NCI-H446 (cell line): ENCODE measurements around the gene TMEM187.

Experiments used
- DNase-seq, 2 experiments: peaks; one replicate each; lab custom pipeline; 2025; lab: John Stamatoyannopoulos, UW

TMEM187 gene, protein sequence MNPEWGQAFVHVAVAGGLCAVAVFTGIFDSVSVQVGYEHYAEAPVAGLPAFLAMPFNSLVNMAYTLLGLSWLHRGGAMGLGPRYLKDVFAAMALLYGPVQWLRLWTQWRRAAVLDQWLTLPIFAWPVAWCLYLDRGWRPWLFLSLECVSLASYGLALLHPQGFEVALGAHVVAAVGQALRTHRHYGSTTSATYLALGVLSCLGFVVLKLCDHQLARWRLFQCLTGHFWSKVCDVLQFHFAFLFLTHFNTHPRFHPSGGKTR

DNA sequence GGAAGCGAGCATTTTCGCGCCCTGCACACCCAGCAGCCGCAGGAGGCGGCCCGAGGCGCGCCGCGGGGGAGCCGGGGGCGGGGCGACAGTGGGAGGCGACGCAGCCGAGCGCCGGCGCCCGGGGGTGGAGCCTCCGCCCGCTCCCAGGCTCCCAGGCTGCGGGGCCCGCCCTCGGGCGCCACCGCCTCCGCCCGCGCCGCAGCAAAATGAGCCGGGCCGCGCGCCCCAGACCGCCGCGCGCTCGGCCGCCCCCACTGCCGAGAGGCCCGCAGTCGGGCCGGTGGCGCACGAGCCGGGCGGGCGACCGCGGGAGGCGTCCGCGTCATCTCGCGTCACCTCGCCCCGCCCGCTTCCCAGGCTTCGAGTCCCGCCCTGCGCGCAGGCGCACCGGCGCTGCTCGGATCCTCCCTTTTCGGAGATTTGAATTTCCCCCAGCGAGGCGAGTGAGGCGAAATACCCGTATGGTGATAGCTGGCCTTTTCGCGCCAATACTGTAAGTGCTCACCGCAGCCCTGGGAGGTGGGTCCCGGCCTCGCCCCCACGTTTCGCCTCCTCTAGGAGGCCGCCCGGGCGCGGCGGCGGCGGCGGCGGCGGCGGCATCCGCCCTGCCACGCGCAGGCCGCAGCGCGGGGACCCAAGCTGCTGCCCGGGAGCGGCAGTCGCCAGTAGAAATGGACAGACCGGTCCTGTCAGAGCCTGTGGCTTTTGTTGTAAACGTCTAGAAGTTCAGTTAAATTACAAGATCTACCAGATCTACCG lies at the start of gene TMEM187:
TMEM187 (plus strand) TSS at position 387 of the 759 bp plus-strand sequence. CDS start 9,309 bp downstream, outside the sequence.
- DNase-seq, result peak; percentile 78 to 94

DNA sequence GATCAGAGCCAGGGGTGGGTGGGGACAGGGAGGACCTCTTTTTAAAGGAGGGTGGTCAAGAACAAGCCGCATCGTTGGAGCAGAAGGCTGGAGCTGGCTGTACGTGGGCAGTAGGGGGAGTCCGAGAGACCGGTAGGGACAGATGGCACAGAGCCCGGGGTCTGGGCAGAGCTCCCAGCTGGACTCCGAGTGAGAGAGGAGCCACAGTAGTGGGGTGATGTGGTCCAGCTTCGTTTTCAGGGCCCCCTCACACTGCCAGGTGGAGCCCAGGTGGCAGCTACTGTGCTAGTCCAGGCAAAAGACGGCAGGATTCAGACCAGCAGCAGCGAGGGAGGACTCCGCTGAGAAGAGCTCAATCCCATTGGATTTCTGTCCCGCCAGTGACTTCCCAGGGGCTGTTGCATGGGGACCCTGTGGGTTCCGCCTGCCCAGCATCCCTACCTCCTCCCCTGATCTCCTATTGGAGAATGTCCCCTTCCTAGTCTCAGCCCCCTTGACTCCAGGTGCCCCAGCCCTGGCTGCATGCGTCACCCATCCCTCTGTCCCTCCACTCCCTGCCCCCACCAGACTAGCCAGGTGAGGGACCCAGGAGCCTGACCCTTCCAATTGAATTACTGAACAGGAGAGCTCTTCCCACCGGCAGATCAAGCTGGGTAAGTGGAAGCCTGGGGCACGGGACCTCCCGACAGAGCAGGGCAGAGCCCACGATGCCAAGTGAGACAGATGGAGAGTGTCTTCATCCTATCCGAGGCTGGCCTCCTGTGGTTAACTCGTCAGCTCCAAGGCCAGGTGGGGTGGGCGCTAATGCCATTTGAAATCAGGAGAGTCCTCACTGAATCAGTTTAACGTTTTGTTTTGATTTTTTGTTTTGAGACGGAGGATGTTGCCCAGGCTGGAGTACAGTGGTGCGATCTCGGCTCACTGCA lies 49.4 kb upstream of the TMEM187 start:
- DNase-seq, result peak; percentile 0 to 56

DNA sequence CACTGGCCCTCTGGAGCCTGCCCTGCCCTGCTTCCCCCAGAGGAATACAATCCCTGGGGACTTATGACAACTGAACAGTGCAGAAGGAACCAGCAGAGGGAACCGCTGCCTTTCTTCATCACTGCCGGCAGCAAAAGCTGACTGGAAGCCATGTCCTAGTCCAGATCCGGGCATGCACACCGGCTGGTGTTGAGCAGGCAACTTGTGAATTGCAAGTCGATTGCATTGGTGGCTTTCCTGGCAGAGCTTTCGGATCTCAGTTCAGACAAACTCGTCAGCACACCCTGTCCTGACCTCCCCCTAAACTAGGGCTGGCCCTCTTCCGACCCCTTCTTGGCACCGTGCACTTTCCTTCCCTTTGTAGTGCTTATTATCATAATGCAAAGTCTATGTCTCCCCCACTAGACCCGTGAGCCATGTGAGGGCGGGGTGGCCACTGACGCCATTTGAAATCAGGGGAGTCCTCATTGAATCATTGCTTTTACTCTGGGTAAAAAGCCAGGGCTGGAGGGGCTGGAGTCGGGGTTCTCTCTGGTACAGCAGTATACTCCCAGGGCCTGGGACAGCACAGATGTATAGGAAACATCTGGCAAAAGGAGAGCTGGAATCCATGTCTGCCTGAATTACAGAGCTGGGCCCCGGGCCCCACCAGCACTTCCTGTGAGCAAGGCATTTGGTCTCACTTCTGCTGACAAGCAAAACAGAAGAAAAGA lies 48.2 kb upstream of the TMEM187 start:
- DNase-seq, result no peak

DNA sequence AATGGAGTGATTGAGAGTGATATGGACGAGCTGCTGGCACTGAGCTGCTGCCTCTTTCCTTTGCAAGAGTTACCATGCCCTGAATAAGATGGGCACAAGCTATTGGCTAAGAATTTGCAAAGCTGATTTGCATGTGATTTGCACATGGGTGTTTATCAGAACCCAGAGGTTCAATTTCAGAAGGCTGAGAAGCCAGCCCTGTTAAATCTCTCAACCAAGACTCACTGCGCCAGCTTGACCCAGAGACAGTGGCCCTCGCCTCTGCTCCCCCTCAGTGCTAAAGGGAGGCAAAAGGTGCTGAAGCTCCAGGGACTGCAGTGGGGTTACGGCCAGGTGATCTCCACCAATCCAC lies 47.2 kb upstream of the TMEM187 start:
- no peak for DNase-seq

DNA sequence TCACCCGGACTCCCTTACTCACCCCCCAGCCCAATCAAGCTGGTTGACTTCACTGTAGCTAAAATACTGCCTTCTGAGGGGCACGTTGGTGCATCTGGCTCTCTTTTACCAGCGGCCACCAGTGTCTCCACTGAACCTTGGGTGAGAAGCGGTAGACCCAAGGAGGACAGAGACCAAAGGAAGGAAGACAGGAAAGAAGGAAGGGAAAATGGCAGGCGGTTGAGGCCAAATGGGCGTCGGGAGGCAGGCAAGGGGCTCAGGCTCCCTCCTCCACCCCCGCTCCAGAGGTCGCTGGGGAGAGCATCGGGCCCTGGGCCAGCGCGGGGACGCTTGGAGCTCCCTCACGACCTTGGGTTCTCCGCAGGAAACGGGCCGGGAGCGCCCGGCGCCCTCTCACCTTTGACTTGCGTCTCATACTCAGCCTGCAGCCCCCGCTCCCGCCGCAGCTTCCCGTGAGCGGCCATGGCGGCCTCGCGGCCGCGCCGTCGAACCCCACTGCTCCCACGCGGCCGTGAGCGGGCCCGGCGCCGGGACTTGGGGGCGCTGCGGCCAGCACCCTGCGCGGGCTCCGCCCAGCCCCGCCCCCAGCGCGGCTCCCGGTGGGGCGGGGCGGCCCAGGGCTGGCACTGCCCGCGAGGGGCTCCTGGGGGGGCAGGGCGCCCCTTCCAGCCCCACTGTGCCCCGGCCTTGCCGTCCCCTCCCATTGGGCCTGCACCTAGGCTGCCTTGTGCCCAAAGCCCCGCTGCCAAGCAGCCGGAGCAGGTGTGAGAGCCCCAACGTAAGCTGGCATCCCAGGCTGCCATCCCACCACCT lies 46.6 kb upstream of the TMEM187 start, which contains the start of gene ARHGAP4:
ARHGAP4 (minus strand) TSS at position 526 of the 813 bp plus-strand sequence; CDS start at position 464, 62 bp downstream.
- DNase-seq, result no peak

DNA sequence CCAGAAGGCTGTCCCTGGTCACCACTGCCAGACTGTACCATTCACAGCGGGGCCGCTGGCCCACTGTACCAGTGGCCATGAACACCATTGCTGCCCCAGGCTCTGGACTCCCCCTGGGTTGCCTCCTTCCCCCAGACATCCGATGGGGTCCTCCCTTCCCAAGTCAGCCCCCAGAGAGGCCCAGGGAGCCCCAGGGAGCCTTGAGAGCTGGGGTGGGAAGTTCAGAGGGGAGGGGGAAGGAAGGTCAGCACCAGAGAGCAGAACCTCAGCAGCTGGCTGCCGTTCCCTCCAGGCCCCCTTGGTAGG lies 46.0 kb upstream of the TMEM187 start:
- no peak for DNase-seq

DNA sequence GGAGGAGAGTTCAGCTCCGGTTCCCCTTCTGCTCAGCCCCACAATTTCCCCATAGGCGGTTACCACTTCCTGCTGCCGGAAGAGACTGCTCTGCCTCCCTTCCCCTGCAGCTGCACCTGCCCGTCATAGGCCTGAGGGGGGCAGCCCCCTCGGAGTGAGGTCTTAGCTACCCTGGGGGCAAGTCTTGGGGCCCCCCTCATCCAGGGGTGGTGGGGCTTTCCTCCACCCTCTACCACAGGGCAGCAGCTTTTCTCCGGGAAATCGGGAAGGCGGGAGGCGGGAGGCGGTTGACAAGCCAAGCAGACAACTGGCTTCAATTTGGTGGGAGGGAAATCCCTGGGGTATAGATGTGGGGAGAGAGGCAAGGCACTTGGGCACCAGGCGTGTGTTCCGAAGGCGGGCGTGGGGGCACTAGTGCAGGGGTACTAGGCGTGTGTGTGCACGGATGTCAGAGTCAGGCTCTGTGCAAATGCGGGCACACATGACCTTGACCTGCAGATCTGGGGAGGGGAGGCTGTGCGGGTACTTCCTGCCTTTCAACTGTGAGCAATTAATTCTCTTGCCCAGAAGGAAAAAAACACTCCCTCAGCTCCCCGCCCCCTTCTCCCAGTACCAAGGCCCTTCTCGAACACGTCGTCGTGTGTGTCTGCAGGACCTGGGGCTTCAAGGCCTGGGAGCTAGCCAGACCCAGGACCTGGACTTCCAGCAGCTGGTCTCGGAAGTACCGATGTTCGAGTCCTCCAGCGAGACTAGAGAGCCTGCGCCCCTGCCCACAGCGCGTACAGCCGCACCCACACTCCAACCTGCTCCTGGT lies 45.5 kb upstream of the TMEM187 start:
- DNase-seq, result peak in 1 of 2 experiments; percentile 4

DNA sequence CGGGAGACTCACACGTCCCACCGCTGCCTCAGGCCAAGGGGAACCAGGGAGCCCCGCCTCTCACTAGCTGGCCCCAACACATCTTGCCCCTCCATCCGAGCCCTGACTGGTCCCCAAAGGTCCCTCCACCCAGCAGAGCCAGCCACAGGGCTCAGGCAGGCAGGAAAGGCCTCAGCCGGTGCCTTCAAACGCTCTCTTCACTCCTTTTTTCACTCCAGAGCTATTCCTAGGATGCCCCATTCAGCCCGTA lies 45.0 kb upstream of the TMEM187 start:
- no peak for DNase-seq

DNA sequence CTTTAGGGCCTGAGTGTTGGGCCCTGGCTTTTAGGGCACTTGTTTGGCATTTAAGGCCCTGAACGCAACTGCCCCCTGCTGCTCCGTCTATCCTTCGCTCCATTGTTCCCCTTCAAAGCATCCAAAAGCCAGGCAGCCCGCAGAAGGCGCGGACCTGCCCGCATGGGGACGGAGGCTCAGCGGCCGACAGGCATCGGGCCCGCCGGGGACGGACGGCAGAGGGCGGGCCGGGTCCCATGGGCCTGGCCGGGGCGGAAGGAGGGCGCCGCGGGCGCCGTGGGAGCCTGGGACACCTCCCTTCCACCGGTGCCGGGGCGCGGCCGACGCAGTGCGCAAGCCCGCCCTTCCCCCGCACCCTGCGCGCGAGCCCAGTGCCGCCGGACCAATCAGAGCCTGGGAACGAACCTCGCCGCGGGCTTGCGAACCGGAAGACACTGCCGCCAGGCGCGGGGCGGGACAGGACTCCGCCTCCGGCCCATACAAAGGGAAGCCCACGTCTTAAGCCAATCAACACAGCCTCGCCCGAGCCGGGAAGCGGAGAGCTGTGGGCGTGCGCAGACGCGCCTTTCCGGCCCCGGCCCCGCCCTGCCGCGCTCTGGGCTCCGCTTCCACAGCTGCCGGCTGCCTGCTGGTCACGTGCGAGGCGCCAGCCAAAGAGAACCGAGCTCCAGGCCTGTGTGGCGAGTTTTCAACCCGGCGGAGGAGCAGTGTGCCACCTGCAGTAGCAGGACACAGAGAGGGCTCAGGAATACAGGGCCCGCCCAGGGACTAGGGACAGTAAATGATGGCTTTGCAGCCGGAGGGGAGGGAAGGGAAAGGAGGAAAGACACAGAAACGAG lies 44.4 kb upstream of the TMEM187 start:
- peak; percentile 87 to 97 for DNase-seq

DNA sequence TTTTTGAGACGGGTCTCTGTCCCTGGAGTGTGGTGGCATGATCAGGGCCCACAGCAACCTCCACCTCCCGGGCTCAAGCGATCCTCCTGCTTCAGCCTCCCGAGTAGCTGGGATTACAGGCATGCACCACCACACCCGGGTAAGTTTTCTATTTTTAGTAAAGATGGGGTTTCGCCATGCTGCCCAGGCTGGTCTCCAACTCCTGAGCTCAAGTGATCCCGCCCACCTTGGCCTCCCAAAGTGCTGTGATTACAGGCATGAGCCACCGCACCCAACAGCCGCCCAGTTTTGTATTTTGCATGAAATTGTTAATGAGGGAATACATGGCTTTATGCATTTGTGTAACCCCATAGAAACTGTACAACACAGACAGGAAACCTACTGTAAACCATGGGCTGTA lies 43.7 kb upstream of the TMEM187 start:
- no peak for DNase-seq

DNA sequence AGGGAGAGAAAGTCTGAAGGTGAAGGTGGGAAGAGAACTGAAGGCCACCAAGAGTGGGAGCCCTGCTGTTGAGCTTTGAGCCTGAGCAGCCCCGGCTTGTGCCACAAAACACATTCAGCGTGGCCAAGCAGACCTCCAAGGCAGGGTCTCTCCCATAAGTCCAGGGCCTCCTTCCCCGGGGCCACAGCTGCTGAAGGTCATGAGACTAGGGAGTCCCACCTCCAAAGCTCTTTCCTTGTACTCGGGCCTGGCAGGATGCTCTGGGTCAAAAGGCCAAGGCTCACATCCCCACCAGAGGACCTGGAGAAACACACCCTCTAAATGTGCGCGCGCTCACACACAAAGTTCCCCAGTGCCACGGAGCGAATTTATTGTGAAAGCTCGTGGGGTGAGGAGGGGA lies 43.0 kb upstream of the TMEM187 start:
- no peak for DNase-seq

DNA sequence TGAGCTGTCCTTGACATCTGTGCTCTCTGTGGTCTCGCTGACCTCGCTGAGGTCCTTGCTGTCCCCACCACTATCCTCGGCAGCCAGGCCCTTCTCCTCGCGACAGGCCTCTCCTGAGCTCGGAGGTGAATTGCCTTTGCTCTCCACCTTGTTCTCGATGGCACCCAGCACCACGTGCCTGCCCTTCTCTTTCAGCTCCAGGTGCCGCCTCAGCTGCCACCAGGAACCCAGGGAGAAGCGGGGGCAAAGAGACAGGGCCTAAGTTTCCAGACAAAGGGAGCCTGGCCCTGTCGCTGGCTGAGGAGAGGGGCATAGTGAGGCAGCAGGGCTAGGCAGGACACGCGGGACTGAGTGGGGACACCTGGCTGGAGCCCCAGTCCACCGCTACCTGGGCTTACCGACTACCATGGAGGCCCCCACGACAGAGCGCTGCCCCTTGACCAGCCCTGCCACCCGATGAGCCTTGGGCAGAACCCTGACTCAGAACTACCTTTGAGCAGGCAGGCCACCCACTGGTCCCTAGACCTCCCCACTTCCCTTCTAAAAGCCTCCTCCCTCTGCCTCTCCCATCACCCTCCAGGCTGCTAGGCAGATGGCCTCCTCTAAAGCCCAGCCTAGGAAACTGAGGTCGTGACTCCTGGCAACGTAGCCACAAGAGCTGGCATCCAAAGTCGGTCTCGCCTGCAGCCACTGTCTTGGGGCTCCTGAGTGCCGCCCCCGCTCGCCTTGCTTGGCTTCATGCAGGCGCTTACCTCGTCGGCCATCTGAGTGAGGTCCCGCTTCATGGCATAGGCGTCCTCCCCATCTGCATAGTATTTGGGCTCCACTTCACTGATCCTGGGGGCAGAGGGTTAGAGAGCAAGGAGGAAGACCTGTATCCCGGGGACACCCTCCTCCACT lies 42.3 kb upstream of the TMEM187 start:
- no peak for DNase-seq

DNA sequence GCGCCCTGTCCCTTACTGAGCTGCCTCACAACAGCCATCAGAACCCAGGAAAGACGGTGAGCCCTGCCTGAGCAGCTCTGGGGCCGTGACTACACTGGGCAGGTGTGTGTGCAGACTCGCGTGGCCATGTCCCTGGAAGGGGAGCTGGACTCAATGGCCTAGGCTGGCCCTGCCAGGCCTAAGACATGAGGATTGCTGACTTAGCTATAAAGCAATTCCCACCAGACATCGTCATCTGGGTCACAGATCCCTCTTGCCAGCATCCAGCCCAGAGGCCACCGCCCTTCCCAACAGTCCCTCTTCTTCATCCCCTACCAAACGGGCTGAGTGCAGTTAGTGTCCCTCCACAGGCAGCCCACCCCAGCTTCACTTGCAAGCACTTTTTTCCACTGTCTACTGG lies 41.4 kb upstream of the TMEM187 start:
- no peak for DNase-seq

DNA sequence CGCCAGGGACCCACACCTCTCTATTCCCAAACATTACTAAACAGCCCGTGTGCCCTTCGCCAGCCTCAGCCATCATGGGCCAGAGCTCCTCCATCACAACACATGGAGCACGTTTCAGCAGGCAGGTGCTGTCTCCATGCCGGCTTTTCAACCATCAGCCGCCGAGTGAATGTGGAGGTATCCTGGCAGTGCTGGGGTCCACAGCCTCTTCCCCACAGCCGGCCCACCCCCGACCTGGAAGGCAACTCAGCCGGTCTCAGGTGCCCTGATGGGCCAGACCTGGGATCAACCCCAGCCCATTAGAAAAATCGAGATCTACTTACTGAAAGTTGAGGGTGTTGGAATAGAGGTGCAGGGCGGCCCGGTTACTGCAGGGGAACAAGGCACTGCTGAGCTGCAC lies 40.8 kb upstream of the TMEM187 start:
- DNase-seq, result no peak

DNA sequence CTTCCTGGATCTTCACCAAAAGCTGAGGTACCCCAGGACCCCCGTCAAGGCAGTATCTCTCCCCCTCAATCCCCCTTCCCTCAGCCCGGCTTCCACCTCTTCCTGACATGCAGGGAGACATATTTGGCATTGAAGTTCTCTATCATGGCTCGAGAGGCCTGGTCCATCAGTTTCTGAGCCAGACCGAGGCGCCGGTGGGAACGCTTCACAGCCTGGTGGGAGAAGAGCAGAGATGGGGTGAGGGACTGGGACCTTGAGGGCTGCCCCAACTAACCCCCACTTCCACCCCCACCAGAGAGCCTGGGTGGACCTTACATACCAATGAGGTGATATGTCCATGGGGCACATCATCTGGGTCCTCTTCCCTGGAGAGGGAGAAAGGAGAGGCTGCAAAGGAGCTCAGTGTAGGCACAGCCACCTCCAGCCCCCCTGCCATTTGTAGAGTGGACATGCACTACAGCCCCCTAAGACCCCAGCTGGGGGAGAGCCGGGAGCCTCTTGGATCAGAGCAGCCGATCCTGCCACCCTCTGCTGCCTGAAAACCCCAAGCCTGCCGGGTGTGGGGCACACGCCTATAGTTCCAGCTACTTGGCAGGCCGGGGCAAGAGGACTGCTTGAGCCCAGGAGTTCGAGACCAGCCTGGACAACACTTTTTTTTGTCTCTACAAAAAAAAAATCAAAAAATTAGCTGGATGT lies 40.2 kb upstream of the TMEM187 start:
- no peak for DNase-seq

DNA sequence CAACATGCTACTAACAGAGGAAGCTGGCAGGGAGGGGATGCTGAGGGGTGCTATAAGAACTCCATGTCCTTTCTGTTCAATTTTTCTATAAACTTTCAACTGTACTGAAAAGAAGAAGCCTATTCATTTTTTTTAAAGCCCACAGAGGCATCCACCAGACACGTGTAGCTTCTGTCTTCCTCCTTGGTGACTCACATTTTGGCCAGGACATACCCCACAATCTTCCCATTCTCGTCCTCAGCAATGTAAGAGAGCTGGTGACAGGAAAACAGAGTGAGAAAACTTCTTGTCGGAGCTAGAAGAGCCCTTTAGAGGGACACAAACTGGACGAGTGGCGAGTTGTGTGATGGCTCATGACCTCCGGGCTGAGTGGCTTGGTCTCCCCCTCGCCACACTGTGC lies 38.8 kb upstream of the TMEM187 start:
- no peak for DNase-seq

DNA sequence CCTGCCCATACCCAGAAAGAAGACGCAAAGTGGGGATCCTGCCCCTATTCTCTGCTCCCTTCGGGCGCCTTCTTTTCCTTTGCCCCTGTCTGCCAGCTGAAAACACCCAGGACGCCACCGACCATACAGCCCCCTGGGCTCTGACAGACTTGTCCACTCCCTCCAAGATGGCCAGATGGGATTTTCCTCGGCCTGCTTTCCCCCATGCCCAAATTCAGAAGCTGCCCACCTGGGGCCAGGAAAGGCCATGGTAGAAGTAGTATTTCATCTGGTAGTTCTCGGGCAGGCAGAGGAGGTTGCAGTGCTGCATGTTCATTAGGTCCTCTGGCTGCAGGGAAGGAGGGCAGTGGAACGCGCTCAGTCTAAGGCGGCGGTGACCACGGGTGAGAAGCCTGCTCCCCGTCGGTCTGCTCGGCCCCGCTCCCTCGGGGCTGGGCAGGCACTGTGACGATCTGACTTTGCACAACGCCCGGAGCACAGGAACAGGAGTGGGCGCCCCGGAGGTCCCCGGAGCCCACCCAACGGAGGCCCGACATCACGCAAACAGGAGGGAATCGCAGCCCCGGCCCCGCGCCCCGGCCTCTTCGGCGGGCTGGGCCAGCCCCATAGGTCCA lies 38.3 kb upstream of the TMEM187 start:
- DNase-seq, result no peak
